Islet precursor cell (in vitro differentiated cells): ENCODE results near the gene PKHD1.

Source experiments
- DNase-seq: peaks from one replicate; pipeline ENCODE4 v3.0.0-alpha.2; 2018

The PKHD1 gene

DNA sequence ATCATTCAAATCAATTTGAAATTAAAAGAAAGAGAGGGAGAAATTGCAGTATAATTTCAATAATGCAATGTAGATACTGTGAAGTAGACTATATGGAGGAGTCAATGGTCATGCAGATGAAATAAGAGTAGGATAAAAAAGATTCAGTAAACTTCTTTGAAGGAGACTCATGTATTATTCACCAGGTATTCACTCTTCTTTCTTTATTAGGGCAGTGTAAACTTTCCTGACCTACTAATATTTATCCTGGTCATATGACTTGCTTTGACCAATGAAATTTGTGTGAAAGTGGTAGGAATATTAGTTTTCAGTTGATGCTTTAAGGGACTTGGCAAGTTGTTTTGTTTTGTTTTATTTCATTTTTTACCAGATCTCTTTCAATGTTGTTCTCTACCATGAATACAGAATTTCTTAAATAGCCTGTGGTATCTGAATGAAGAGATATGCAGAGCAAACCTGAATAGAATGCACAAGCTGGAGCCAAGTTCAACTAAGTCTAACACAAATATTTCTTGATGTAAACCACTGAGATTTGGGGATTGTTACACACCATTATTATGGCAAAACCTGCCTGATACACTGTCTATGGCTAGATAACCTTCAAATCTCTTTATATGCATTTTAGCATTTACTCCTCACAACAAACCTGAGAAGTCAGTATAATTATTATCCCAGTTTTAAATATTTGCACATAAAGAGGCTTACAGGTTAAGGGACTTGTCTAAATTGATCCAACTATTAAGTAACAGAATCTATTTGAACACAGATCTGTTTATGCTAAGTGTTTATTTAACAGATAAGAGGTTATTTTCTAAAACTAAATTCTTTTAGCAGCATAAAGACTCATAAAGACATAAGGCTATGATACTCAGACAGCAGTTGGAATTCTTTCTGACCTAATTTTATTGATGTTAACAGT, 311.2 kb downstream of the PKHD1 start:
- DNase-seq = no peak

DNA sequence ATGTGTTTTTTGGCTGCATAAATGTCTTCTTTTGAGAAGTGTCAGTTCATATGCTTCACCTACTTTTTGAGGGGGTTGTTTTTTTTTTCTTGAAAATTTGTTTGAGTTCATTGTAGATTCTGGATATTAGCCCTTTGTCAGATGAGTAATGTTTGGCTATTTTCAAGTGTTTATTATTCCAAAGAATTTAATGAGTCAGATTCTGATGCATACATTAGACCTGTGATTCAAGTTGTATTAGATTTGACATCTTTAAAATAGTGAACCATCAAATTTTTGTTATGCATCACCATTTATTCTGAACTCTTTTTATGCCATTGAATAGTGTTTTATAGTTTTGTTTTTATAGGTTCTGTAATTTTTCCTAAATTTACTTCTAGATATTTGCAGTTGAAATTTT, 319.3 kb downstream of the PKHD1 start:
- no peak for DNase-seq

DNA sequence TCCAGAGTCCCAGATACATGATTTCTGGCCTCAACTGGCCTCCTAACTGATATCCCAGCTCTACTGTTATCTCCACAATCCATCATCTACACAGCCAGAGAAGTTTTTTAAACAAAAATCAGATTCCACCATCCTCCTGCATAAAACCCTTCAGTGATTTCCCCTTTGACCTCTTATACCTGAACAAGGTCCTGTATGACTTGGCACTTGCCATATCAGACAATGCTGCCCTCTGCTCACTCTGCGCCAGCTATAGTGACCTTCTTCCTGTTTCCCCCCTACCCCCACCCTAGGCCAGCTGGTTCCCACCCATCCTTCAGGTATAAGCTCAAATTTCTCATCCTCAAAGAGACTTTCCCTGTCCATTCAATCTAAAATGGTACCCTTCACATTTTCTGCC, 322.2 kb downstream of the PKHD1 start:
- no peak for DNase-seq

DNA sequence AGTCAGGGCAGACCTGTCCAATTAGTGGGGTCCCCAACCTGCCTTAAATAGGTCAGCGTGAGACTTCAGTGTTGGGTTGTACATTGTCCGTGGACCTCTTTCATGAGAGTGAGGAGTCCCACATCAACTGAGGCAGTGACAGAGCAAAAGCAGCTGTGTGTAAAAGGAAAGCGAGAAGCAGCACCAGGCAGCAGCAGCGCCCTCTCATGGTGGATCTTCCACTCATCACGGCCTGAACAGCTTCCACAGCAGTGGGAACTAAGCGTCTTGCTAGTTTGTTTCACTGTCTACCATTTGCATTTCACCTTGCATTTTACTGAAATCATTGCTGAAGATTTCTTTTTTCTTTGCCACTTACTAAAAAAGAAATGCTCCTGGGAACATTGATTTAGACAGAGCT, 333.8 kb downstream of the PKHD1 start:
- peak; percentile 78 for DNase-seq

DNA sequence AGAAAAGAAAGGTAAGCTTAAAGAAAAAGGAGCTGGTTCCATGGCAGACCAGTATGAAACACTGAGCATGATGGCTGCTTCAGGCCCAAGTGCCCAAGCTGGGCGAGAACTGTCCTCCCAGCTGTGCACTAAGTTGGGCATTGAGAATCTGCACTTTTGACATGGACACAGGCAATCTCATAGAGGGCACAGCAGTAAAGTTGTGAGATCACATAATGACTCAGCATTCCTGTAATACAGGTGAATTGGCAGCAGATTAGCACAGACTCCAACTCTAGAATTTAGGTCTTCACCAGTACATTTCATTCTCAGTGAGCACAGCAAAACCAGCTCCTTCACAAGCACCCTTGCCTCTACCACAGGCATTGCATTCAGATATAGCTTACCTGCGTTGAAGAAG, 343.4 kb downstream of the PKHD1 start:
- no peak for DNase-seq

- no peak for DNase-seq
These were observed 346.8 kb downstream of the PKHD1 start for GRCh38 chr6:51740658-51741057.

- DNase-seq = no peak
These were observed 348.8 kb downstream of the PKHD1 start for GRCh38 chr6:51738614-51739013.

GRCh38 chr6:51737580-51738360, 349.6 kb downstream of the PKHD1 start:
- no peak for DNase-seq

DNA sequence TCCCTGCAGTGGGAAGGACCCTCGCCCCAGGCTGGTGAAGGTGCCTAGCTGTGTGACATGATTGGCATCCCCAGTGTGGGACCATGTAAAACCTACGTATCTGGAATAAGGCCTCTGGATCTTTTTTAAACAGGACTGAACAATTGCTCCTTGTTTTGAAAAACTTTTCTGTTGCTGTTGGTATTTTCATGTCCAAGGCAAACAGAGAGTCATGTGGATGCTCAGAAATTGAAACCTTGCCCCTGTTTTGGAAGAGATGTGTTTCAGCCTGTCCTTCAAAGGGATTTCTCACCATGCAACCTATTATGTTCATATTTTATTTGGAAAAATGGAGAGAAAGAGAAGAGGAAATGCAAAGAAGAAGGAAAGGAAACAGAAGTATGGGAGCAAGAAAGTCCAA, 362.3 kb downstream of the PKHD1 start:
- DNase-seq = no peak

- DNase-seq = no peak
These were observed 367.1 kb downstream of the PKHD1 start for GRCh38 chr6:51720327-51720726.

DNA sequence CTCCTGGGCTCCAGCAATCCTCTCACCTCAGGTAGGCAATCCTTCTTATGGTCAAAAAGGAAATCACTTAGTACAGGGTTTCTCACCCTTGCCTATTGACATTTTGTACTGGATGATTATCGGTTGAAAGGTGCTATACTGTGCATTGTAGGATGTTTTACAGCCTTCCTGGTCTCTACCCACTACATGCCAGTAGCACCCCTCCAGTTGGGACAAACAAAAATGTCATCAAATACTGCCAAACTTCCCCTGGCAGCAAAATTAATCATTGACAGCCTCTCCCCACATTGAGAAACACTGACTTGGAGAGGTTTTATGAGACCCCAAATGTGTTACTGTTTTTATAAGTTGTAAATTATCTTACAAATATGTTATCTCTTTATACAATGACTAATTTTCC, 368.1 kb downstream of the PKHD1 start:
- DNase-seq = no peak

DNA sequence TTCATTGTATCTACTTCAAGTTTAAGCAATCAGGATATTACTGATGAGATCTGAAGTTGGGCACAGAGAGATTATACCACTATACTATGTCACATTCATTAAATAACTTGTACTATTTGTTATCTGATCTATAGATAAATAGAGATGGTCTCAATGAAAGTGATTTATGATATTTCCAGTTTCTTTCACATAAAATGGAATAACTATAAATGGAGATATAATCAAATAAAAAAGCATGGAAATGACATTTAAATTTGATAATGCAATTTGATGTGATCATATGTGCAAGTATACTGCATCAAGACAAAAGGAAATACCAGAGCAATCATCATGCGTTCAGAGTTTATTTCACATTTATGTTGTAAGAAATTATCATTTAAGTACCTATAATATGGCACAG, 368.9 kb downstream of the PKHD1 start:
- DNase-seq = no peak

DNA sequence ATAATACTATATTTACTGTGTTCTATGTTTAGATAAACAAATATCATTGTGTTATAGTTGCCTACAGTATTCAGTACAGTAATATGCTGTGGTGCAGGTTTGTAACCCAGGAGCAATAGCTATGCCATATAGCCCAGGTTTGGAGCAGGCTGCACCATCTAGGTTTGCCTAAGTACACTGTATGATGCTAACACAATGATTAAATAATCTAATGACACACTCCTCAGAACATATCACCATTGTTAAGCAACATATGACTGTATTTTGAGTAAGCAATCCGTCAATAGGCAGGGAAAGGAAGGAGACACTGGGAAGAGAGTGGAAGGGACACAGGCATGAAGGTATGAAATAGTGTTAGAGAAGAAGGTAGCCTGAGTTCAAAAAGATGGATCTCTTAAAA, 369.9 kb downstream of the PKHD1 start:
- DNase-seq = no peak

GRCh38 chr6:51711876-51712275, 375.5 kb downstream of the PKHD1 start:
- DNase-seq = no peak

DNA sequence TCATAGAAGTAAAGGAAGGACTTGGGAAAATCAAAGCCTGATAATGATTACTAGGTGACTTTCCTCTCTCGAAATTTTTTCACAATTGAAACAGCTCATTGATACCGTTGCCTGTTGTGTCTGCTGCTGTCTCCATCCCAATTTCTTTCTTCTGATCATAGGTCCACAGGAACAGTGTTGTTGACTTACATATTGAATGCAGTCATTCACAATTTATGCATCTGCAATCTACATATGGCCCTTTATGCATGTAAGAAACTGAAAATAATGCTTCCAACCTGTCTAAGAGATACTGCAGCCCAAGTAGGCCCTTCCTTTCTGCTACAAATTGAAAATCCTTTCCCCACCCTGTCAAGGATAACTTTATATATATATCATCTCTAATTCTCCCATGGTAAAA, 381.3 kb downstream of the PKHD1 start:
- DNase-seq = no peak

DNA sequence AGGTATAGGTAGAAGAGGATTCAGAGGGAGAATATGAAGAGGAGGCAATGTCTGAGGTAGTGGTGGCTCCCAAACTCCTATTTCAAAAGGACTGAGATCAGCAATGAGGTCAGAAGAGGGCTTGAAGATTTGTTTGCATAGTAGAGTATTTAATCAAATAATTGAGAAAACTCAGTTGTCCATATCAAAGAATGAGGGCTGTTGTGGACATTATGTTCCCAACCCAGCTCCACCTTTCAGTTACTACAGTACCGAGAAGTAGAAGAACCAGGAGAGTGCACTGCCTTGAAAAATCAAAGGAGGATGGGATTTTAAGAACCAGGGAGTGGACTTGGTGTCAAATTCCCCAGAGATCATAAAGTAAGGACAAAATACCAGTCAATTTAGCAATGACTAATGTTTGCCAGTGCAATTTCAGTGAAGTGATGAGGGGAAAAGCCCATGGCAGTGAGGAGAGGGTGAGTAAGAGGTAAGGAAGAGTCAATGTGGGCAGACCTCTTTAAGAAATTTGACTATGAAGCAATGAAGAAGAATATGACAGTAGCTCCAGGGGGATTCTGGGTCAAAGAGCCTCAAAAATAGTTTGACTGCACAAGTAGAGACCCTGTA, 382.4 kb downstream of the PKHD1 start:
- DNase-seq = no peak

GRCh38 chr6:51702851-51703250, 384.6 kb downstream of the PKHD1 start:
- DNase-seq = no peak

DNA sequence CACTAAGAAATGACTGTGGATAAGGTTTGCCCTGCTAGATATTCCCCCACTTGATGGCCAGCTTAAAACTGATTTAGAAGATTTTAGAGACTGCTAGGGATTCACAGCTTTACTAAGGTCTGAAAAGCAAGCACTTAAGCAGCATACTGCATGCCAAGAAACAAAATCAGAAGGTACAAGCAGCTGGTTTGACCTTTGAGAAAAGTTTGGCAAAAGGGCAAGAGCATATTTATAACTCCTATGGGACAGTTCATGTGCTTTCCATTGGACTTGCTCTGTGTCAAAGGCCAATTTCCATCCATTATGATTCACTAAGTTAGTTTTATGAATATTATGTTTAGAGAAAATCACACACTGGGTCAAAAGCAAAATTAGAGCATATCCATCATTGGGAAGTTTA, 402.8 kb downstream of the PKHD1 start:
- DNase-seq = no peak

- DNase-seq = no peak
These were observed 403.4 kb downstream of the PKHD1 start for GRCh38 chr6:51684038-51684437.

GRCh38 chr6:51678905-51679620, 408.4 kb downstream of the PKHD1 start:
- DNase-seq = no peak

DNA sequence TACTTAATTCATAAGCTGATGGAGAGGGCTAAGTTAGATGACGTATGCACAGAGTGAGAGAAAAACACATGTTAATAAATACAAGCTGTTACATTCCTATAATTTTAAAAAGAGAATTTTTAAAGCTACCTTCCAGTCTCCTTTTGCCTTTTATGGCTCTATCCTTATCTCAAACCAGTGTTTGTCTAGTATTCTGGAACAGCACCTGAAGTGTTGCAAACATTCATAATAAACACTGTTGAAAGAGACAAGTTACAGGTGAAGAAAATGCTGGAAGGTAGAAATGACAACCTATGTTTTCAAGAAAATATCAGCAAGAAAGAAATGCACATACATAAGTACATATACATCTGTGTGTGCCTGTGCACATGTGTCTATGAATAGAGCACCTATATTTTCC, 409.1 kb downstream of the PKHD1 start:
- no peak for DNase-seq

DNA sequence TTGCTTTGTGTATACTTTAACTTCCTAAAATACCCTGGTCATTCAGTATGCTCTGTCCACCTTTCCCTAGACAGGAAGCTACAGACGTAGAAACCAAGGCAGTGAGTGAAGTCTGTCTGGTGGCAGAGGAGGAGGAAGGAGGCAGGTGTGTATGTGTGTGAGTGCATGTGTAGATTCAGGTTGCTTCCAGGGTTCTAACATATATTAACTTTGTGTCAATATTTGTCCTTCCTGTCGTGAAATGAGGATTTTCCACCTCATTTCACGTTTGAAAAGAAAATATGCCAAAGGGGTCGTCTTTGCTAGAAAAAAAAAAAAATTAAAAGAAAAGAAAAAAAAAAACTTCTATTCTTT, 411.5 kb downstream of the PKHD1 start:
- no peak for DNase-seq
